Bronchial epithelial cell (primary cell): Measurements from ENCODE around the gene PRSS3. TPM values are rescaled to one million over a fixed set of nuclear protein-coding genes. Genes with fewer than 3 reads are reported as not detected.
A peak's percentile ranks its signal among the peaks of the same experiment; 100 is the strongest.

Experiments
- DNase-seq: peaks from one replicate; pipeline ENCODE4 v3.0.0-alpha.2; 2010; ENCODE audit warnings: low read depth
- FAIRE-seq: peaks from 2 replicates; lab custom pipeline; 2011; peaks lifted over from hg19 to GRCh38; lab: Jason Lieb, UNC
- H3K27me3 ChIP-seq: 2 replicates; pipeline ENCODE4 v1.5.1; 2011; ENCODE audit warnings: low read length; ENCODE audit not compliant: control insufficient read depth, insufficient read depth
- H3K36me3 ChIP-seq: 2 replicates; pipeline ENCODE4 v1.5.1; 2011; ENCODE audit warnings: low read length; ENCODE audit not compliant: control insufficient read depth, insufficient read depth
- H3K4me3 ChIP-seq: 2 replicates; pipeline ENCODE4 v1.5.1; 2011; ENCODE audit warnings: mild to moderate bottlenecking, low read depth, low read length, control low read depth
- total RNA-seq: library from RNA; depleted of rRNA; stranded (reverse); fragments of >200 nt; gene quantifications from 2 replicates; pipeline ENCODE4 v1.2.1, GENCODE V29; 2014
- TF ChIP-seq, protein P1 (sequence below): IDR thresholded peaks from 2 replicates; pipeline ENCODE4 v1.5.1; 2011; ENCODE audit warnings: mild to moderate bottlenecking, moderate library complexity, low read length, control low read depth, inconsistent platforms; ENCODE audit not compliant: insufficient read depth, severe bottlenecking

The PRSS3 gene
- total RNA-seq, 1 donor from 2014 or later: 95.6 TPM

DNA sequence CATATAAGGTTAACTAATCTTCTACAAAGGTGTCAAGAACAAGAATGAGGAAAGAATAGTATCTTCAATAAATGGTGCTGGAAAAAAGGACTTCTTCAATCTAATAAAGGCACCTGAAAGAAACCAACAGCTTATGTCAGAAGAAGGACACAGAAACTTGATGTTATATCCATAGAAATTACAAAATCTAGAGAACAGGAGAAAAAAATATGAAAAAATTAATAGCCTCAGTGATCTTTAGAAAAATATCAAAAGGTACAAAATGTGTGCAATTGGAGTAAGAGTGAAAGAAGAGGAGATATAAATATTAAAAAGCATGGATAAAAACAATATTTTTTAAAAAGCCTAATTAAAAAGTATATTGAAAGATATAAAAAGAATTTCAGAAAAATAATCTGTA lies 18.8 kb upstream of the PRSS3 start:
- Histone ChIP-seq H3K4me3 (no peak overlapping the region), H3K36me3 (no peaks in the 10 kb centered on the region), H3K27me3 (no peaks in the 10 kb centered on the region)
- TF ChIP-seq, protein P1, sequence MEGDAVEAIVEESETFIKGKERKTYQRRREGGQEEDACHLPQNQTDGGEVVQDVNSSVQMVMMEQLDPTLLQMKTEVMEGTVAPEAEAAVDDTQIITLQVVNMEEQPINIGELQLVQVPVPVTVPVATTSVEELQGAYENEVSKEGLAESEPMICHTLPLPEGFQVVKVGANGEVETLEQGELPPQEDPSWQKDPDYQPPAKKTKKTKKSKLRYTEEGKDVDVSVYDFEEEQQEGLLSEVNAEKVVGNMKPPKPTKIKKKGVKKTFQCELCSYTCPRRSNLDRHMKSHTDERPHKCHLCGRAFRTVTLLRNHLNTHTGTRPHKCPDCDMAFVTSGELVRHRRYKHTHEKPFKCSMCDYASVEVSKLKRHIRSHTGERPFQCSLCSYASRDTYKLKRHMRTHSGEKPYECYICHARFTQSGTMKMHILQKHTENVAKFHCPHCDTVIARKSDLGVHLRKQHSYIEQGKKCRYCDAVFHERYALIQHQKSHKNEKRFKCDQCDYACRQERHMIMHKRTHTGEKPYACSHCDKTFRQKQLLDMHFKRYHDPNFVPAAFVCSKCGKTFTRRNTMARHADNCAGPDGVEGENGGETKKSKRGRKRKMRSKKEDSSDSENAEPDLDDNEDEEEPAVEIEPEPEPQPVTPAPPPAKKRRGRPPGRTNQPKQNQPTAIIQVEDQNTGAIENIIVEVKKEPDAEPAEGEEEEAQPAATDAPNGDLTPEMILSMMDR: no peak
- FAIRE-seq: no peak
- DNase-seq: no peak

DNA sequence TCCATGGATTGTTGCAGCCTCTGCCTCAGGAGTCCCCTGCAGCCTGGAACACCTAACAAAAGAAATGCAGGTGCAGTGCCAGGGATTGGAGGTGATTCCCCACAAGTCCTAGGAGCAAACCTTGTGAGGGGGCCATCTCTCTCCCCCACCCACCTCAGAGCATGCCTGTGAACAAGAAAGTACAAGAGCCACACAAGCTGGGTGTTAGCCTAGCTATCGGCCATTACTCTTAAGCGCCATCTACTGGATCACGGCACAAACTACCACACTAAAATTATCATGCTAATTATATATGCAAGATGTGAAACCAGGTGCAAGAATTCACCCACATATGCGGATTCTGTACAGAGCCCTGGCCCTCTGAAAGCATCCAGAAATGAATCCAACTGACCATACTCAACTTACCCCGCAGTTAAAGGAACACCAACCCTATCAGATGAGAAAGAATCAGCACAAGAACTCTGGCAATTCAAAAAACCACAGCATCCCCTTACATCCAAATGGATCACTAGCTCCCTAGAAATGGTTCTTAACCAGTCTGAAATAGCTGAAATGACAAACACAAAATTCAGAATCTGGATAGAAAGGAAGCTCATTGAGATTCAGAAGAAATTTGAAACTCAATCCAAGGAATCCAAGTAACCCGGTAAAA lies 16.5 kb upstream of the PRSS3 start:
- Histone ChIP-seq H3K4me3 (no peak overlapping the region), H3K36me3 (no peaks in the 10 kb centered on the region), H3K27me3 (no peaks in the 10 kb centered on the region)
- no peak for FAIRE-seq
- TF ChIP-seq, protein P1: peak; percentile 80
- peak; percentile 70 for DNase-seq

DNA sequence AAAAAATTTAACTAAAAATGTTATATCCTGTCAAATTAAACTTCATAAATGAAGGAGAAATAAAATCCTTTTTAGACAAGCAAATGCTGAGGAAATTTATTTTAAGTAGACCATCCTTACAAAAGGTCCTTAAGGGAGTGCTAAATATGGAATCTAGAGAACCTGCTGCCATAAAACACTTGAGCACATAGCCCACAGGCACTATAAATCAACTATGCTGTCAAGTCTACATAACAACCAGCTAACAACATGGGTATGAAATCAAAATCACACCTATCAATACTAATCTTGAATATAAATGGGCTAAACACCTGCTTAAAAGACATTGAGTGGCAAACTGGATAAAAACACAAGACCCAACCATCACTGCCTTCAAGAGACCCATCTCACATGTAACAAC lies 15.1 kb upstream of the PRSS3 start:
- FAIRE-seq: no peak

DNA sequence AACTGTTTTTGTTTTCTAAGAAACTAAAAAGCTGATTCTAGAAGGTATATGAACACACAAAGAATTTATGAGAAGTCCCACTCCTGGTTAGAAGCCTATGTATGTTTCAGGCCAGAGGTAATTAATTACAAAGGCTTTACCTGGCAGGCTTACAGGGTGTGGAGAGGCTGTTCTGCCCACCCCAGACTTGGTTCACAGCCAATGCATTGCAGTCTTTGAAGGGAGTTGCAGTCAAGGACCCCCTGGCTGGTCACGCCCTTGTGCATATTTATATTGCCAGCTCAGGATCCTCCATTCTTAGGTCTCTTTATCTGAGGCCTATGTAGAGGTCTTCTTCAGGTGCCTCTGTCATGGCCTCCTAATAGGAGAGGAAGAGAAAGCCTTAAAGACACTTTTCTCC lies 13.6 kb upstream of the PRSS3 start:
- H3K4me3 ChIP-seq: no peak overlapping the region
- no peaks in the 10 kb centered on the region for H3K36me3 ChIP-seq
- TF ChIP-seq, protein P1: no peak
- no peaks in the 10 kb centered on the region for H3K27me3 ChIP-seq
- FAIRE-seq (no peak), DNase-seq (no peak)

More for the DNA sequence above, 15.1 kb upstream of the PRSS3 start:
- no peak for DNase-seq
- Histone ChIP-seq H3K4me3 (no peak overlapping the region), H3K36me3 (no peaks in the 10 kb centered on the region), H3K27me3 (no peaks in the 10 kb centered on the region)
- TF ChIP-seq, protein P1: no peak

DNA sequence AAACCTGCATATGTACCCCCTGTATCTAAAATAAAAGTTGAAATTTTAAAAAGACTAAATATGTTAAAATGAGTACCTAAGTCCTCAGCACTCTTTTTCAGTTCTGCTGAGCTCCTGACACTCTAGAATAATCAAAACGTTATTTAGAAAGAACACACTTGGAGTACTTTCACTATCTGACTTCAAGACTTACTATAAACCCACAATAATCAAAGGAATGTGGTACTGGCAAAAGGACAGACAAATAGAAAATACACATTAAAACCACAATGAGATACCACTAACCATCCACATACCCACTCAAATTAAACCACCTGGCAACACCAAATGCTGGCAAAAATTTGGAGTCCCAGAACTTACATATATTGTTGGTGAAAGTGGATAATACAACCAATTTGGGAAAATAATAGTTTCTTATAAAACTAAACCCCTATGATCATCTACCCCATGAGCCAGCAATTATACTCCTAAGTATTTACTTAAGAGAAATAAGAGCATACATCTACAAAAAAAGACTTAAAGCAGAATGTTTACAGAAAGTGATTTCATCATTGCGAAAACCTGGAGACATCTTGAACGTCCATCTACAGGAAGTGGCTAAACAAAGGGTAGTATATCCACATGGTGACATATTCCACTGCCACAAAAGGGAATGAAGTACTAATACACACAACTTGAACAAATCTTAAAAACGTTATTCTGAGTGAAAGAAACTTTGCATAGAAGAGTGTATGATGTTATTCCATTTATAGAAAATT lies 12.8 kb upstream of the PRSS3 start:
- Histone ChIP-seq H3K36me3 (no peaks in the 10 kb centered on the region), H3K4me3 (no peak overlapping the region), H3K27me3 (no peaks in the 10 kb centered on the region)
- DNase-seq (peak; percentile 73), FAIRE-seq (no peak)
- TF ChIP-seq, protein P1: no peak

DNA sequence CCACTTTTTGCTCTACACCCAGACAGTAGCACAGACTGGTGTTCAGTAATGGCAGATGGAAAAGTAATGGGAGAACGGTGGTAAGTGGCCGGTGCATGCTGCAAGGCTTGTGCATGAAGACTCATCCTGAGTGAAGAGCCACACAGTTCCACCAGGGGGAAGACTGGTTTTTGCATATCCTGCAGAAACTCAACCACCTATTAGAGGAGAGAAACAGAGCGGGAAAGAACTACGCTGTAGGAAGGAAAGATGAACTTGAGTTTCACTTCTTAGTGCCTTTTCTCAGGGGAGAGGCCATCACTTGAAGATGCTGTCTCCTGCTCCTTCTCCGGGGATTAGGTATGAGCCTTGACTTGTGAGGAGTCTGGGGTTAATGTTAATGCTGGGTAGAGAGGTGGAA lies 9.4 kb upstream of the PRSS3 start:
- TF ChIP-seq, protein P1: peak; percentile 29
- Histone ChIP-seq H3K4me3 (no peak overlapping the region), H3K36me3 (no peaks in the 10 kb centered on the region), H3K27me3 (no peaks in the 10 kb centered on the region)
- FAIRE-seq (peak; percentile 96), DNase-seq (no peak)
